Erythroblast (primary cell): ENCODE data around the gene HMGCS2.

ENCODE experiments used
- GATA1 ChIP-seq: IDR thresholded peaks from 2 replicates; pipeline ENCODE4 v1.6.1; 2011; ENCODE audit warnings: low read depth, mild to moderate bottlenecking, control low read depth, low read length, moderate library complexity
- POLR2A ChIP-seq: IDR thresholded peaks from 2 replicates; pipeline ENCODE4 v1.6.1; 2011; ENCODE audit warnings: mild to moderate bottlenecking, low read length

- TF ChIP-seq POLR2A: no peak
- TF ChIP-seq GATA1: no peak
Measured at GRCh38 chr1:119815361-119815760, 46.7 kb upstream of the HMGCS2 start.
